ENCODE data around the gene TSHZ2. TPM values are rescaled to one million over a fixed set of nuclear protein-coding genes. Genes with fewer than 3 reads are reported as not detected.

Gene TSHZ2
- total RNA-seq, 4 donors from 2014 or later = 4.0 to 57.8 (median 10.3) TPM

GRCh38 chr20:53376021-53376420 lies 403.9 kb downstream of the TSHZ2 start:
- no peaks in the 10 kb centered on the region for H3K27me3 ChIP-seq
- no peak for DNase-seq

GRCh38 chr20:53379014-53379832 lies 407.1 kb downstream of the TSHZ2 start:
- TF ChIP-seq POLR2A (IDR thresholded peaks at IDR 0.05) (no peak), CTCF (IDR thresholded peaks at IDR 0.05) (no peak)
- H3K36me3 ChIP-seq = no peaks in the 10 kb centered on the region
- no peak for DNase-seq
- H3K9me3 ChIP-seq = no peaks in the 10 kb centered on the region
- H3K27ac ChIP-seq = no peak overlapping the region
- no peaks in the 10 kb centered on the region for H3K27me3 ChIP-seq
- no peaks in the 10 kb centered on the region for H3K4me1 ChIP-seq
- H3K4me3 ChIP-seq = no peak overlapping the region

More at GRCh38 chr20:53376021-53376420, 403.9 kb downstream of the TSHZ2 start:
- no peak overlapping the region for H3K4me3 ChIP-seq
- no peaks in the 10 kb centered on the region for H3K9me3 ChIP-seq
- TF ChIP-seq CTCF (IDR thresholded peaks at IDR 0.05) (no peak), POLR2A (IDR thresholded peaks at IDR 0.05) (no peak)
- no peaks in the 10 kb centered on the region for H3K4me1 ChIP-seq
- no peak overlapping the region for H3K27ac ChIP-seq
- no peaks in the 10 kb centered on the region for H3K36me3 ChIP-seq

- Histone ChIP-seq H3K4me3 (no peak overlapping the region), H3K4me1 (no peaks in the 10 kb centered on the region), H3K27me3 (no peaks in the 10 kb centered on the region), H3K36me3 (no peaks in the 10 kb centered on the region), H3K9me3 (no peaks in the 10 kb centered on the region), H3K27ac (no peak overlapping the region)
- TF ChIP-seq POLR2A (IDR thresholded peaks at IDR 0.05) = no peak
- TF ChIP-seq CTCF (IDR thresholded peaks at IDR 0.05) = no peak
- DNase-seq = no peak
These were observed 407.6 kb downstream of the TSHZ2 start for GRCh38 chr20:53379833-53380120.

- Histone ChIP-seq H3K4me3 (no peak overlapping the region), H3K36me3 (no peaks in the 10 kb centered on the region), H3K4me1 (no peaks in the 10 kb centered on the region), H3K27ac (no peak overlapping the region), H3K9me3 (no peaks in the 10 kb centered on the region), H3K27me3 (no peaks in the 10 kb centered on the region)
- DNase-seq = no peak
- TF ChIP-seq CTCF (IDR thresholded peaks at IDR 0.05) = no peak
- no peak for TF ChIP-seq POLR2A (IDR thresholded peaks at IDR 0.05)
These were observed 409.6 kb downstream of the TSHZ2 start for GRCh38 chr20:53381568-53382262.

- no peak for DNase-seq
- Histone ChIP-seq H3K9me3 (no peaks in the 10 kb centered on the region), H3K27me3 (no peaks in the 10 kb centered on the region), H3K27ac (no peak overlapping the region), H3K36me3 (no peaks in the 10 kb centered on the region), H3K4me3 (no peak overlapping the region), H3K4me1 (no peaks in the 10 kb centered on the region)
- TF ChIP-seq POLR2A (IDR thresholded peaks at IDR 0.05) (no peak), CTCF (IDR thresholded peaks at IDR 0.05) (no peak)
These were observed 410.2 kb downstream of the TSHZ2 start for GRCh38 chr20:53382263-53382844.
